Brain microvascular endothelial cell (primary cell): ENCODE measurements around the gene DMBT1.

ENCODE experiments used
- DNase-seq: peaks from one replicate; pipeline ENCODE4 v3.0.0-alpha.2; 2020
- H3K27ac ChIP-seq: fragments of 250-450 bp; sonication (Bioruptor Pico); 2 replicates; pipeline ENCODE4 v1.5.1; 2020; ENCODE audit warnings: mild to moderate bottlenecking, moderate library complexity
- H3K27me3 ChIP-seq: fragments of 250-450 bp; sonication (Bioruptor Pico); replicated peaks from 2 replicates; pipeline ENCODE4 v1.5.1; 2020; ENCODE audit warnings: mild to moderate bottlenecking
- H3K36me3 ChIP-seq: fragments of 250-450 bp; sonication (Bioruptor Pico); replicated peaks from 2 replicates; pipeline ENCODE4 v1.5.1; 2020; ENCODE audit warnings: mild to moderate bottlenecking
- H3K4me3 ChIP-seq: 2 replicates; pipeline ENCODE4 v1.5.1; 2011; ENCODE audit warnings: low read depth, mild to moderate bottlenecking, control low read depth, low read length, moderate library complexity
- in situ Hi-C: cut with HindIII; loops from 2 replicates; pipeline ENCODE4 v1.10.0; 2017; ENCODE audit warnings: low sequenced_read_pairs, low pct_ligation_motif_present
- TF ChIP-seq, protein P1 (sequence below): IDR thresholded peaks from 2 replicates; pipeline ENCODE4 v1.5.1; 2011; ENCODE audit warnings: low read depth, mild to moderate bottlenecking, moderate library complexity, low read length, control low read depth, inconsistent platforms; ENCODE audit errors: missing control alignments

The DMBT1 gene

DNA sequence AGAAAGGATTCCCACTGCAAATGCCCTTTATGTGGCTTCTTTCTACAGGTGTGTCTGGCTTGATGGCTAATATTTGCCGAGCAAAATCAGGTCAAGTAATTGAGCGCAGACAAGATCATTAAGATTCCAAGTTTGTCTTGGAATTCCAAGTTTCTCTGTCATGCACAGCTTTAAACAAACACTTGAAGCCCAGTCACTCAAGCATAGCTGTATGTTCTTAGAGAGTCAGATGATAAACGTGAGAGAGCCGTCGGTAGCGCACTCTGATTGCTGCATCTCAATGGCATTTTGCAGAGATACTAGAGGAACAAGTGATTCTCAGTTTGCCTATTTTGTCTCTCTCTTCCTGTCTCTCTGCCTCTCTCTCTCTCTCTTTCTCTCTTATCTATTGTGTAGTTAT lies 658 bp downstream of the DMBT1 start:
- Histone ChIP-seq H3K27me3 (peaks cover 5% of the 10 kb centered on the region), H3K36me3 (no peaks in the 10 kb centered on the region), H3K4me3 (no peak overlapping the region), H3K27ac (no peak overlapping the region)
- in situ Hi-C loops = no loop called here
- TF ChIP-seq, protein P1, sequence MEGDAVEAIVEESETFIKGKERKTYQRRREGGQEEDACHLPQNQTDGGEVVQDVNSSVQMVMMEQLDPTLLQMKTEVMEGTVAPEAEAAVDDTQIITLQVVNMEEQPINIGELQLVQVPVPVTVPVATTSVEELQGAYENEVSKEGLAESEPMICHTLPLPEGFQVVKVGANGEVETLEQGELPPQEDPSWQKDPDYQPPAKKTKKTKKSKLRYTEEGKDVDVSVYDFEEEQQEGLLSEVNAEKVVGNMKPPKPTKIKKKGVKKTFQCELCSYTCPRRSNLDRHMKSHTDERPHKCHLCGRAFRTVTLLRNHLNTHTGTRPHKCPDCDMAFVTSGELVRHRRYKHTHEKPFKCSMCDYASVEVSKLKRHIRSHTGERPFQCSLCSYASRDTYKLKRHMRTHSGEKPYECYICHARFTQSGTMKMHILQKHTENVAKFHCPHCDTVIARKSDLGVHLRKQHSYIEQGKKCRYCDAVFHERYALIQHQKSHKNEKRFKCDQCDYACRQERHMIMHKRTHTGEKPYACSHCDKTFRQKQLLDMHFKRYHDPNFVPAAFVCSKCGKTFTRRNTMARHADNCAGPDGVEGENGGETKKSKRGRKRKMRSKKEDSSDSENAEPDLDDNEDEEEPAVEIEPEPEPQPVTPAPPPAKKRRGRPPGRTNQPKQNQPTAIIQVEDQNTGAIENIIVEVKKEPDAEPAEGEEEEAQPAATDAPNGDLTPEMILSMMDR = no peak
- no peak for DNase-seq

DNA sequence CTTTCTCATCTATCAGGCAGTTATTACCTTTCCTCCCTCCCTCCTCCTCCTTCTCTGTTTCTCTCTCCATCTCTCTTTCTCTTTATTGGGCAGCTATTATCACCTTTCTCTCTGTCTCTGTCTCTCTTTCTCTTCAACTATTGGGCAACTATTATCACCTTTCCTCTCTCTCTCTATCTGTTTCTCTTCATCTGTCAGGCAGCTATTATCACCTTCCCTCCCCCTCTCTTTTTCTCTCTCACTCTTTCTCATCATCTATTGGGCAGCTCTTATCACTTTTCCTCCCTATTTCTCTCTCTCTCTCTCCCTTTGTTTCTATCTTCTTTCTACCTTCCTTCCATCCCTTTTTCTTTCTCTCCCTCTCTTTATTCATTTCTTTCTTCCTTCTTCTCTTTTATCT lies 1.2 kb downstream of the DMBT1 start:
- H3K27ac ChIP-seq = no peak overlapping the region
- DNase-seq = no peak
- TF ChIP-seq, protein P1 = no peak
- in situ Hi-C loops = no loop called here
- H3K27me3 ChIP-seq = peaks cover 5% of the 10 kb centered on the region
- H3K4me3 ChIP-seq = no peak overlapping the region
- H3K36me3 ChIP-seq = no peaks in the 10 kb centered on the region

DNA sequence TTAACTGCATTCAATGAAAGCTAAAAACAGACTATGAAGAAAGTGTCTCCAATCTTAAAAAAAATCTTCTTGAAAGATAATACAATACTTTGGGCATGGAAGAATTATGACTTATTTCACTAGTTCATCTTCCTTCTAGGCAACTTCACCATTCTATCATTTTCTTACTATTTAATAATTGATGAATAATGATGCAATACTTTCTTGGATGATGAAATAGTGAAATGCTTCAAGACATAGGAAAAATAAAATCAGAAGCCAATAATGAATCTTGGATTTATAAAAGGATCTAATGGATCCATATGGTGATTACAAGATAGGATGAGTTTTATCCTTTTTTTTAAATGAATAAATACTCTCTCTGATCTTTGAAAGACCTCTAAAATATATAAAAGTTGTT lies 4.4 kb downstream of the DMBT1 start:
- H3K36me3 ChIP-seq = no peaks in the 10 kb centered on the region
- in situ Hi-C loops = no loop called here
- no peak overlapping the region for H3K4me3 ChIP-seq
- TF ChIP-seq, protein P1 = no peak
- DNase-seq = no peak
- H3K27me3 ChIP-seq = peaks cover 5% of the 10 kb centered on the region
- H3K27ac ChIP-seq = no peak overlapping the region

DNA sequence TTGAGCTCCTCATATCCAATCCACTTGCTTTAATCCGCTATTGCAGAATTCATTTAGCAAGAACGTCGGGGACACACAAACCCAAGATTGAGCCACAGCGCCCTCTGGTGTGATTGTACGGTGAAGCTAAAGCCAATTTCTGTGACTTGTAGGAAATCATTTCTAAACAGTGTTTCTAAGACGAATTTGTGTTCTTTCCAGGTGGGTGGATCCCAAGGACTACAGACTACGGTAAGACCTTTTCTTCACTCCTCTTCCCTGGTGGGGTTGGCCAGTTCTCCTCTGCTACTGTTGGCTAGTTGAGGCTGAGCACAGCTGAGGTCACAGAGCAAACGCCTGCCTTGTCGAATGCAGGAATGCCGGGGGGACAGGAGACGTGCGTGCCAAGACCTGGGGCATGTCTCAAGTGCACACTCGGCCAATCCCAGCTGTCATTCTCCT lies 5.2 kb downstream of the DMBT1 start:
- DNase-seq = peak; percentile 83
- in situ Hi-C loops = no loop called here
- Histone ChIP-seq H3K27me3 (peaks cover 5% of the 10 kb centered on the region), H3K36me3 (no peaks in the 10 kb centered on the region), H3K4me3 (no peak overlapping the region), H3K27ac (no peak overlapping the region)
- TF ChIP-seq, protein P1 = peak; percentile 86

DNA sequence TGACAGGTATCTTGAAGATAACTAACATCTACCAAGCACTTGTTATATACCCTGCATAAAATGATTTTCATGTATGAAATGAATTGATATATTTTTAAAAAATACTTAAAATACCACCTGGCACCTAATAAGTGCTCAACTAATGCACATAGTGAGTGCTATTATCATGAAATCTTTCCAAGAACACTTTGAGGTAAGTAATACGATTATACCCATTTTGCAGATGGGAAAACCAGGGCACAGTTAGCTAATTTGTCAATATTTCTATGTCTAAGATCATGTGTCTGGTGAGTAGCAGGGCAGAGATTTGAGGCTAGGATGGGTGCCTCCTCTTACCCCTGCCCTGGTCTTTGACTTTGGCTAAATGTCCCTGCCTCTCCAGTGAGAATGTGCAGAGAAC lies 6.1 kb downstream of the DMBT1 start:
- no peaks in the 10 kb centered on the region for H3K36me3 ChIP-seq
- peaks cover 5% of the 10 kb centered on the region for H3K27me3 ChIP-seq

More for the DNA sequence above, 6.1 kb downstream of the DMBT1 start:
- H3K27ac ChIP-seq = no peak overlapping the region
- in situ Hi-C loops = no loop called here
- DNase-seq = no peak
- TF ChIP-seq, protein P1 = no peak
- no peak overlapping the region for H3K4me3 ChIP-seq
